GM21515 (cell line): ENCODE measurements around the gene RNASEH1.

ENCODE experiments used
- ATAC-seq: cut with Tn5 transposase; IDR thresholded peaks from one replicate; pipeline ENCODE4 v1.9.1; 2021; ENCODE audit not compliant: unreplicated experiment

RNASEH1 gene

DNA sequence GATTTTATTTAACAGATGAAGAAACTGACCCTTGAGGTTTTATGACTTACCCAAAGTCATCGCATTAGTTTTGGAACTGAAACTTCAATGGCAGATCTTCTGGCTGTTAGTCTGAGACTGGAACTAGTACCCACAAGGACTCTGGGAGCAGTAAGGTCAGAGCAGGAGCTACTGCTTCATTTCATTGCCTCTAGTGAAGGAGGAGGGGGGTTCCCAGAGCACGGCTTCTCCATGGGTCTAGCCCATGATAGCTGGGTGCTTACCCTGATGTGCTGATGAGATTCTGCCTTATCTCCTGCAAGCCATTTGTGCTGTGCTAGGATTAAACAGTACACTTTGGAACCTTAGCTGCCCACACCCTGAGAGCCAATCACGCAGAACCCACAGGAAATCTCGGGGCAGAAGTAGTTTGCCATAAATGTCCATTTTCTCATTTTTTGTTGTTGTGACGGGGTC is 5.4 kb upstream of the RNASEH1 start:
- ATAC-seq, result peak; percentile 27

DNA sequence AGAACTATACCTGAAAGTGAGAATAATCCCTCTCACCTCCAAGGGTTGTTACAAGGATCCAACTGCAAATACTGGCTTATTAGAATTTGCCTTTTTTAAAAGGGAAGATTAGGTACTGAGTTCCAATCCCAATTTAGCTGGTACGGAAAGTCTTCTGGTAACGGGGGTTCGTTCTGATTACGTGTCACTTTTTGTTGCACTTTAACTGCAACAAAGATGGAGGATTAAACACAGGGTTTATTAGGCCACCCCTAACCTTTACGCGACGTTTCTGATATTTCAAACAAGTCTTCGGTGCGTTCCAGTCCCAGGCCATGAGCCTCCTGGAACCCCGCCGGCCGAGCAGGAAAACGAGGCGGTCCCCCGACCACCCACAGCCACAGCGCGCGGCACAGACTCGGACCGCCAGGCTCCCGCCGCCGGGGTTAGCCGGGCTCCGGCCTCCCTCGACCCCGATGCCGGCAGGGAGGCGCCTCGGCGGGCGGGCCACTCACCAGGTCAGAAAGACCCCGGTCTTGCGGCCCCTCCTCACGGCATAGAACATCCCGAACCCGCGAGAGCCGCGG is 411 bp downstream of the RNASEH1 start:
- peak; percentile 24 for ATAC-seq

DNA sequence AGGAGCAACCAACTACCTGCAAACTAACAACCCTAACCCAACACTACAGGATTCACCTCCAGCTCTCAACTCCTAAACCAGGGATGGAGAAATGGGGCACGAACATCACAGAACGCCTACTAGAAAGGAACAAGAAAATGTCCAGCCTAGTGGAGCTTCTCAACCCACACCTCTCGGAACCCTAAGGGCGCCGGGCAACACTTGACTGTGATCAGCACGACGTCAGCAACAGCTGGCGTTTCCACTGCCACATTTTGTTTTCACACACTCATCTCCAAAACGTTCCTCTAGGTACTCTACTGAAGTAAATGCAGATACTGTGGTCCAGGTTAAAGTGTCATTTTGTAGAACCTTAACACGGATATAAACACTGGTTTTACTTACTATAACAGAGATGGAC is 4.2 kb downstream of the RNASEH1 start:
- ATAC-seq, result no peak

DNA sequence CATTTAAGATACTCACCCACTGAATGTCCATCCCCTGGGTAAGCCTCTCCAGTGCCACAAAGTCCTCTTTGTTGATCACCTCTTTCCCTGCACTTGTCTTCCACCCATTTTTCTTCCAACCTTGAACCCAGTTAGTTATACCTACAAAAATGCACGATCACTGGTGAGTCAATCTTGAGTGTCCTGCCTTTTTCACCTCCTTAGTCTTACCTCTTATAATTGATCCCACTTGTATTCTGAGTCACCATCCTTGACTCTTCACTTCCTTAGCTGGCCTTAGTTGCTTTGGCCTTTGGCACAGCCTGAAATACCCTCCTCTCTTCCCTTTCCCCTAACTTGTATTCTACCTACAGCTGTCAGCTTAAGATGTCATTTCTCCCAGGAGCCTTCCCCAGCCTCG is 10.2 kb downstream of the RNASEH1 start:
- ATAC-seq, result no peak

DNA sequence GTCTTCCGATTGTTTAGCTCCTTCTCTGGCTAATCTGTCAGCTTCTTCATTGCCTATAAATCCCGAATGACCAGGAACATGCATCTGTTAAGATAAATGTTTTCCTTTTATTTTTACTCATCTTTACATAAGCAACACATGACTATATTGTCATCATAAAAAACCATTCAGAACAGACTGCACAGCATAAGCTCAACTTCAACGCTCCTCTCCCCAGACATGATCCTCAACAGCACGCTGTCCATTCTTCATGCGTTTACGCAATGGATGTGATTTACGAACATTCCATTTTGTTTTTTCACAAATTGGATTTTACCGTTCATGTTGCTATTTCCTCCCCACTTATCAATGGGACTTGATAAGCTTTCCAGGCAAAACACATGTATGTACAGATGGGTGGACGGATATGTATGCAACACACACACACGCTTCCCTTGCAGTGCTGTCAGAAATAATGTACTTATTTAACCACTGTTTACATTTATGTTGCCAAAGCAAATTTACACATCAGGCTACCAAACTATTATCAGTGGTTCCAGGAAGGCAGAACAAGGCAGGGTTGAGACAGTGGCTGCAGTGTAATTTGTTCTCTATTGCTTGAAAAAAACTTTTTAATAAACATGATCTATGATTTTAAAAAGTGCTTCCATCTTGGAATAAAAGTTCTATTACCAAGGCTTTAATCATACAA is 12.2 kb downstream of the RNASEH1 start:
- ATAC-seq, result no peak

DNA sequence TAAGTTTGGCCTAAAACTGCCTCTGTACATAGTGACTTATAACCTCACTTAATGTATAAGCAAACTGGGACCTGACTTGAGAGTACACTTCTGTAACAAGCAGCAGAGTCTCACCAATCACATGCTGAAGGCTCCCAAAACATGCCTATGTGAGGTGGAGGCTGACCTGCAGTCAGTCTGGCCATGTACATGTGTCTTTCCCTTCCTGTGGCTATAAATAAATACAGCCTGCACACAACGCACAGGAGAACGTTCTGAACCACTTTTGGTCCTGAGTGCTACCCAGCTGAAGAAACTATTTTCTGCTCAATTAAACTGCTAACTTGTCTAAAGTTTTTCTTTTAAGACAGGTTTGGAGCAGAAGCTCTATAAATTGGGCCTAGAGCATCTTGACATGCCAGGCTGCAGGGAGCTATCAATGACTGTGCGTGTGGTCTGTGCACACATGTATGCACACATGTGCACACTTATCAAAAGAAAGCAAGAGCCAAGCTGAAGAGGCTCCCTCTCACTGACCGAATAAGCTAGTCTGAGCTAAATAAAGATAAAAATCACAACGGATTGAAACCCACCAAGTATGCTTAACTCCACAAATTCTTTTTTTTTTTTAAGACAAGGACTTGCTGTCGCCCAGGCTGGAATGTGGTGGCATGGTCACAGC is 15.0 kb downstream of the RNASEH1 start:
- ATAC-seq, result no peak

DNA sequence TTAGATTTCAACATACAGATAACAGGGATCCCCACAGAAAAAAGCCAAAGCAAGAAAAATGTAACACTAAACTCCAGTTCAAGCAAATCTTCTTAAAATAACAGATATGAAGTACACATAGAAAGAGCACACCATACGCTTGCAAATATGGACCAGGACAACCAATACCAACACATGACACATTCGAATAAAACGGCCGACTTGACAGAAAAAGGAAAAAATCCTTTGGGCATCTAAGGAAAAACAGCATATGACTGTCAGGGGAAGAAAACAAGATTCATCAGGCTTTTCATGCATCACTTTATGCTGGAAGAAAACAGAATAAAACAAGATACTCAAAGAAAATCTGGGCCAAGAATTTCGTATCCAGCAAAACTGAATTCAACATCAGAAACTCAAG is 16.0 kb downstream of the RNASEH1 start:
- ATAC-seq, result no peak

DNA sequence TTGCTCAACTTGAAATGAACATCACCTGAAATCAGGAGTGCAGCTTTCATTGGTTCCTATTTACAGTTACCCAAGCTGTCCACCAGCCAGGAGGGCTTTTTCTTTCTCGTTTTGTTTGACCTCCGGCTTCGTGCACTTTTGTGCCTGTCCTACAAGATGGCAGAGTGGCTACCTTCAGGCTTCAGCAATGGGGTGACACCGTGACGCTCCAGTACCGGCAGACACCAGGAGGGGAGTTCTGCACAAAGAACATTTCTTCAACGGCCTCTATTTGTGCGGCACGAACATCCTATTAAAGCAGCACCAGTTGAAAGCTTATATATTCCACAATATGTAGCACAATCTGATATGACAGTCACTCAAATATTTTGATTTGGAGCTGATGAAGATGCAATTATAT is 18.3 kb downstream of the RNASEH1 start:
- ATAC-seq, result no peak

DNA sequence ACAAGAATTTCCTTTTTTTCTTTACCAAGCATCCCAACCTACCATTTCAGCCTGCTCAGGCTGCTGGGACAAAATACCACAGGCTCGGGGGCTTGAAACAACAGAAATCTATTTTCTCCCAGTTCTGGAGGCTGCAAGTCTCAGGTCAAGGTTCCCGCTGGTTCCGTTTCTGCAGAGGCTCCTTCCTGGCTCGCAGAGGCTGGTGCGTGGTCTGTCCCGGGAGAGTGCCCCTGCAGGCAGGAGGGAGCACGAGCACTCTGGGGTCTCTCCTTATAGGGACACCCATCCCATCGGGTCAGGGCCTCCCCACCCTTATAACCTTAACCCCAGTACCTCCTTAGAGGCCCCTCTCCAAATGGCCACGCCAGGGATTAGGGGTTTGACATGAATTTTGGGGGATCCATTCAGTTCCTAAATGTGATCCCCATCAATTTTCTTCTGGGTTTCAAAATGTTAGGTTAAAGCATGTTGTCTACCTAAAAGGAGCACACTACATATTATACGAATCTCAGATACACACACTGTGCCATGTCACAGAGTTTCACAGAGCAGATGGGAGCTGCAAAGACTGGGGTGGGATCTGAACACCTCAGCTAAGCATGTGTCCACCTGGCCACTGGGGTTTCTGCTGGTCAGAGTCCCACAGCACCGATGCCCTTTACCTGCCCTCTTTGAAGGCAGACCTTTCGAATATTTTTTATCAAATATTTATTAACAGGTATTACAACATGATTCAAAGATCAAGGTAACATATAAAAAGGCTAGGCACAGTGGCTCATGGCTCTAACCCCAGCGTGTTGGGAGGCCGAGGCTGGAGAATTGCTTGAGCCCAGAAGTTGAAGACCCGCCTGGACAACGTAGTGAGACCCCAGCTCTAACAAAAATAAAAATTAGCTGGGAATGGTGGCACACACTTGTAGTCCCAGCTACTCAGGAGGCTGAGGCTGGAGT is 21.2 kb downstream of the RNASEH1 start:
- ATAC-seq, result no peak

DNA sequence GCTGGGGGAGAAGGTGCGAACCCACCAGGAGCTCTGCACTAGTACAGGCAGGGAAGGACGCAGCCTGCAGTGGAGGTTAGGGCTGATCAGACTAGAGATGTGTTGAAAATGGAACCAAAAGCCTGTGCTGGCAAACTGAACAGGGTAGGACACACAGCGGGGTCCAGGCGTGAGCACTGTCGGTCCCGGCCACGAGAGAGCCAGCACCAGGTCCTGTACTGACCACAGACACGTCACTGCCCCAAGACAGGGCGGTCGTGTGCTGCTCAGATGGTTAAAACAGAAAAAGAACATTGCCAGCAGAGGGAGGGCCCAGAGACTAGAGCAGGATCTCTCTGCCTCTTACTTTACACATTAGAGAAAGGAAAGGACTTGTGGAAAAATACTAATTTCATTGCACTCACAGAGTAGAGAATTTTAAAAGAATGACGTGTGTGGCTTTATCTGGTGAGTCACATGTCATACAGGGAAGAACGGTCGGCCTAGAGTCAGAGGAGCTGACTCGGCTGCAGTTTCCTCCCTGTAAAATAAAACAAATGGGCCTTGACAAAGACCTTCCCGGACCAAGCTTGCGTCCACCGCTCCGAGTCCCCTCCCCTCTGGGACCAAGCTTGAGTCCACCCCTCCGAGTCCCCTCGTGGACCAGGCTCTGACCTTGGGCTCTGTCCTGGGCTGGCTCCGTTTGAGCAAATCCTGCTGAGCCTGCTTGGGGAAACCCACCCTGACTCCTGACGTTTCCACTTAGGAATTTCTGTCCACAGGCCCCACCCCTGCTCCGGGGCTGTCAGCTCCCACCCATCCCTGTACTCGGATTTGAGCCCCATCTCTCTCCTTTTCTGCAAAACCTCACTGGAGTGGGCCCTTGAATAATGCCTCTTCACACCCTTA is 22.1 kb downstream of the RNASEH1 start:
- no peak for ATAC-seq

DNA sequence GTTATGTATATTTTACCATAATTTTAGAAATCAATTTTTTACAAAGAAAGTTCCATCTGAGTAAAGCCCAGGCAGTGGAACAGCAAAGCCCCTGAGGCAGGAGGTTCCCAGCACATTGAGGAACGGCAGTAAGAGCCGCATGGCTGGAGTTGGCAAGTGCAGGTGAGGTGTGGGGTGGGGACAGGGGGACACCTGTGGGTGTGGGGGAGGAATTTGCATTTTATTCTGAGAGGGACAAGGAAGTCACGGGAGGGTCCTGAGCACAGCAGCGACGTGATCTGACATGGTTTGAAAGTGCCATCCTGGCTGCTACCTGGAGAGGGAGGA is 22.7 kb downstream of the RNASEH1 start:
- no peak for ATAC-seq

DNA sequence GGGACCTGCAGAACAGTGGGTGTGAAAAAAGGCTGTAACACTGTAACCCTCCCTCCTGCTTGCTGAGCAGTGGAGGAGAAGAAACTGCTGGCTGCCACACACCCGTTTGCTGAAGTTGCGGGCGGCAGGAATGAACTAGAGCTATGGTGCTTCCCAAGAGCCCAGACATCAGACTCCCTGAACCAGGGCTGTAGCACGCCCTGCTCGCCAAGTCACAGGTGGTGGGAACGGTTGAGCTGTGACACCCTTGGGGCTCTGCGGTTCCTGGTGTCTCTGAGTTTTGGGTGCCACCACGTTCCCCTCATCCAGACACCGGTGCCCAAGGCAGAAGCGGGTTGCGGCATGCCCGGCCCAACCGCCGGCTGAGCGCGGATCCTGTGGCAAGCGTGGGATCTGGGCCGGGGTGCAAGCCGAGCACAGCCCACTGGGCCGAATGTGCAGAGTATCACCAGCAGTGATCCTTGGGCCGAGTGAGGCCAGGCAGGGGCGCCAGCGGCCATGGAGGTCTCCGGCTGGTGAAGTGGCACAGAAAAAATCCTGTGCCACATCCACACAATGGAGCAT is 23.8 kb downstream of the RNASEH1 start:
- no peak for ATAC-seq

DNA sequence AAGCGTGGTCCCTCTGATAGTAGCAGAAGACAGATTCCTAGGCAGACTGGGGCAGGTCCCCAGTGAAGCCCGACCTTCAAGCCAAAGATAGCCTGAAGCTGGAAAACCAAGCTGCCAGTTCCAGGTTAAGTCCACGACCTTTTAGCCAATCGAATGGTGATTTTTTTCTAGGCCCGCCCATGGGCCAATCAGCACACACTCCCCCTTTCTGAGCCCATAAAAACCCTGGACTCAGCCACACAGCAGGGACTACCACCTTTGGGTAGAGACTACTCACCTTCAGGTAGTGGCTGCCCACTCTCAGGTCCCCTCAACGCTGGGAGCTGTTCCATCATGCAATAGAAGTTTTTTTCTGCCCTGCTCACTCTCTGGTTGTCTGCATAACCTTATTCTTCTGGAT is 24.3 kb downstream of the RNASEH1 start:
- ATAC-seq, result no peak

DNA sequence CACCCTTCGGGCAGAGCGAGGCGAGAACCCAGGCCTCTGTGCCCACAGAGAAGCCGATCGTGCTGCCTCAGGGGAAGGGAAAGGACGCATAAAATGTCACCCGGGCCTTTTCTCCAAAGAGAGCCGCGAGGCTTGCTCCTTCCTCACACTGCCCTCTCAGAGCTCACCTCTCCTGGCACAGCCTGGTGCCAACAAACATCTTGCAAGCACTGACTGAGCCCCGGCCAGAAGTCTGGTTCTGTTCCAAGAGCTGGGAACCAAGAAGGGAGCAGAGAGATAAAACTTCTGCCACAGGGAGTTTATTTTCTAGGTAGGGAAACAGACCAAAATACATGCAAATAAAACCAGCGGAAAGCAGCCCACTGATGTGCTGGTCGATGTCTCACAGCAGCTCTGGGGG is 25.2 kb downstream of the RNASEH1 start:
- no peak for ATAC-seq

DNA sequence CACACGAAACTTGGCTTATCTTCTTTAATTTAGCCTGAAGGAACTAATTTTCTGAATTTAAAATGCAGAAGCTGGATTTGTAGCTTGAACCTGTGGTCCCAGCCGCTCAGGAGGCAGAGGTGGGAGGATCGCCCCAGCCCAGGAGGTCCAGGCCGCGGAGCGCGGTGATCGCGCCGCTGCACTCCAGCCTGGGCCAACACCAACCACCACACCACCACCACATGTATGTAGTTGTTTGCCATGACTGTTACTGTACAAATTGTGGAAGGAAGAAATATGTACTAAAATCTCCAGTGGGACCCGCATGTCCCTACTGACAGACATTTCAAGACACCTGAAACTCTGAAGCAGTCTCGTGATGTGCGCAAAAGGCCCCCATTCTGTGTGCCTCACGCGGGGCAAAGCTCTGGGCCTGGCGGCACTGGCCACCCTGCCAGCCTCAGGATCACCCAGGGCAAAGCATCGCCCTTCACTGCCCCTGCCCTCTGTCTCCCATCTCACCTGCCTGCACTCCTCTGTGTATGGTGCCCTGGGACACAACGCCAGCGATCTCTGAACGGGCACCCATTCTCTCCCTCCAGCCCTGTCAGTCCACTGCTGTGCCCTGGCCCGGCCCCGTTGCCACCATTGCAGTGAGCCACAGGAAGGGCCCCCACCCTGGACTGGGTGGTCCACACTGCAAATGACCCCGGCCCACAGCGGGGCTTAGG is 28.7 kb downstream of the RNASEH1 start:
- no peak for ATAC-seq

DNA sequence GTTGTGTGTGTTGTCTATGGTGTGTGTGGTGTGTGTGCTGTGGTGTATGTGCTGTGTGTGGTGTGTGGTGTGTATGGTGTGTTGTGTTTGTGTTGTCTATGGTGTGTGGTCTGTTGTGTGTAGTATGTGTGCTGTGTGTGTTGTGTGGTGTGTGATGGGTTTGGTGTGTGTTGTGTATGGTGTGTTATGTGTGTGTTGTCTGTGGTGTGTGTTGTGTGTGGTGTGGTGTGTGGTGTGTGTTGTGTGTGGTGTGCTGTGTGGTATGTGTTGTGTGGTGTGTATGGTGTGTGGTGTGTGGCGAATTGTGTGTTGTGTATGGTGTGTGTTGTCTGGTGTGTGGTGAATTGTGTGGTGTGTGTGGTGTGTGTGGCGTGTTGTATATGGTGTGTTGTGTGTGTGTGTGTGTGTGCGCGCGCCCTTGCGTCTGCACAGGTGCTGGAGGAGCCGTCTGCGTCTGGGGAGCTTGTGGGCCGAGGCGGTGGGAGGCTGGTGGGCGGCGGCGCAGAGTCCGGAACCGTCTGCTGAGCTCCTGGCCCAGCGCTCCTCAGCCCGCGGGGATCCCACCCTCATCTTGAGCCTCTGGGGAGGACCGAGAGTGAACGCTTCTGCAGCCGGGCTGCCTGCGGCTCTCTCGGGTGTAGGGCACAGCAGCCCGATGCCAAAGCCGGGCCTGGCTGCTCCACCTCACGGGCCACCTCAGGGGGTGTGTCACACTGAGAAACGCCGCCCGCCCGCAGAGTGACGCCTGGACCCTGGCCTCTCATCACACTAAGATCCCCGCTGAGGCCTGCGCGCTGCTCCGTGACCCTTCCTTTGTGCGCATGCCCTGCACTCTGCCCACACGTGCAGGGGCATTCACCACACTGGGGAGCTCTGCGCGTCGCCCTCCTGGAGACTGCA is 30.0 kb downstream of the RNASEH1 start:
- no peak for ATAC-seq

DNA sequence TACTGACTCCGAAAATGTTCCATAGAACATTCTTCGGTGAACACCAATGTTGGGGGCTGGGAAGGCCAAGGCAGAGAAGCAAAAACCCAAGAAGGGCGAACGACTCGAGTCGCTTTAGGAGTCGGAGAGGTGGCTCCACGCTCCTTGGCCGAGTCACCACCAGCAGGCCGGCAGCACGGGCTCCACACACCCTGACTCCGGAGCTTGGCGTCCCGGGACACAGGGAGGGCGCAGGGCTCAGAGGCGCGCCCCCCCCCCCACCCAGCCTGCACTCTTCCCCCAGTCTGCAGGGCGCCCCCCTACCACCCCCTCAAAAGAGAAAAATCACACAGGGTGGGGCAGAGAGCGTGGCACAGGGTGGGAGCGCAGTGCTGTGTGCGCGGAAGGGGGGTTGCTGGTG is 31.3 kb downstream of the RNASEH1 start:
- ATAC-seq, result no peak

DNA sequence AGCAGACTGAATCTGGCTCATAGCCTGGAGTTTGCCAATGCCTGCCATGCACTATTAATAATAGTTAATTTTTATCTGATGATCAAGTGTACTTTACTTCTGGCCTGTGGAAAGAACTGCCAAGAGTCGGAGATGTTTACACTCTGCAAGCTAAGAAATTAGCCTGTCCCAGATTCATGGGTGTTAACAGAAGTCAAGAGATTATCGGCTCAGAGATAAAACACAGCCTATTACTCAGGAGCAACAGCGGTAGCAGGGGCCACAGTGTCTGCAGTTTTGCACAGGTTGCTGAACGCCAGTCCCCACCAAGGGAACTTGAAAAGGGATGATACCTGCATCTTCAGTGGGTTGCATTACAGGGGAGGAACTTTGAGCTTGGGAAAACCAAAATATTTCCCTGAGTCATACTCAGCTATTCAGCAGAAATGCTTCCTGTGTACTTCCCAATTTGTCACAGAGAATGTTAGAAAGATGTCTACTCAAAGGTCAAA is 34.5 kb downstream of the RNASEH1 start:
- no peak for ATAC-seq
